ENCODE results near the gene GARIN3.

DNA sequence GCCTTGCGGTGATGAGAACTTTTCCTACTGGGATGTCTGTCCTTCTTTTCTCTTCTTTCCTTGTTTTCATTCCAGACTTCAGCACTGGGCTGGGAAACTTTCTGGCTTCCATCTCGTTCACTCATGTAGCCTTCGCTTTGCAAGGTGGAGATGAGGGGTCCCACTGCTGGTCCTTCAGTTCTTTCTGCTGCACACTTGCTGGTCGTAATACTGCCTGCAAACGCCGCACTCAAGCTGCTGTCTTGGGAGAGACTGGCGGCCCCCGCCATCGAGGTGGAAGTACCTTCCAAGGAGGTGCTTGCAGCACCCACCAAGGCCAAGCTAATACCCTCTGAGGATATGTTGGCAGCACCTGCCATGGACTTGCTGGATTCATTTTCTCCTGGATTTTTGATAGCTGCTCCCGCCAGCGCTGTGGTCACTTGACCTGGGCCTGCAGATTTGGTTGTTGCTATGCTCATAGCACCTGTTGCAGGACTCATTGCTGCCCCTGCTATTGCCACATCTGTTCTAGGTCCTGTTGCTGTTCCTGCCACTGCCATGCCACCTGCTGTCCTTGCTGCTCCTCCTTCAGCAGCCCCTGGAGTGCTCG, 3.0 kb downstream of the GARIN3 start:
- TF ChIP-seq POLR2A (IDR thresholded peaks at IDR 0.05; ENCODE audit: low read length) (no peak), GATA1 (IDR thresholded peaks at IDR 0.05; ENCODE audit: low read depth, low read length) (no peak)

Measured in erythroblast (primary cell).